ENCODE results near the gene GGTLC1.

GRCh38 chr20:23946206-23946605 lies 42.4 kb downstream of the GGTLC1 start:
- no peak for TF ChIP-seq EZH2phosphoT487 (IDR thresholded peaks at IDR 0.05; ENCODE audit: unreplicated experiment)
- TF ChIP-seq, protein P1, sequence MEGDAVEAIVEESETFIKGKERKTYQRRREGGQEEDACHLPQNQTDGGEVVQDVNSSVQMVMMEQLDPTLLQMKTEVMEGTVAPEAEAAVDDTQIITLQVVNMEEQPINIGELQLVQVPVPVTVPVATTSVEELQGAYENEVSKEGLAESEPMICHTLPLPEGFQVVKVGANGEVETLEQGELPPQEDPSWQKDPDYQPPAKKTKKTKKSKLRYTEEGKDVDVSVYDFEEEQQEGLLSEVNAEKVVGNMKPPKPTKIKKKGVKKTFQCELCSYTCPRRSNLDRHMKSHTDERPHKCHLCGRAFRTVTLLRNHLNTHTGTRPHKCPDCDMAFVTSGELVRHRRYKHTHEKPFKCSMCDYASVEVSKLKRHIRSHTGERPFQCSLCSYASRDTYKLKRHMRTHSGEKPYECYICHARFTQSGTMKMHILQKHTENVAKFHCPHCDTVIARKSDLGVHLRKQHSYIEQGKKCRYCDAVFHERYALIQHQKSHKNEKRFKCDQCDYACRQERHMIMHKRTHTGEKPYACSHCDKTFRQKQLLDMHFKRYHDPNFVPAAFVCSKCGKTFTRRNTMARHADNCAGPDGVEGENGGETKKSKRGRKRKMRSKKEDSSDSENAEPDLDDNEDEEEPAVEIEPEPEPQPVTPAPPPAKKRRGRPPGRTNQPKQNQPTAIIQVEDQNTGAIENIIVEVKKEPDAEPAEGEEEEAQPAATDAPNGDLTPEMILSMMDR (conservative IDR thresholded peaks at IDR 0.05; ENCODE audit: low read depth in 2 of 2), result no peak
- TF ChIP-seq POLR2AphosphoS5 (IDR thresholded peaks at IDR 0.05; ENCODE audit: low read depth), result no peak
- TF ChIP-seq, protein P2, sequence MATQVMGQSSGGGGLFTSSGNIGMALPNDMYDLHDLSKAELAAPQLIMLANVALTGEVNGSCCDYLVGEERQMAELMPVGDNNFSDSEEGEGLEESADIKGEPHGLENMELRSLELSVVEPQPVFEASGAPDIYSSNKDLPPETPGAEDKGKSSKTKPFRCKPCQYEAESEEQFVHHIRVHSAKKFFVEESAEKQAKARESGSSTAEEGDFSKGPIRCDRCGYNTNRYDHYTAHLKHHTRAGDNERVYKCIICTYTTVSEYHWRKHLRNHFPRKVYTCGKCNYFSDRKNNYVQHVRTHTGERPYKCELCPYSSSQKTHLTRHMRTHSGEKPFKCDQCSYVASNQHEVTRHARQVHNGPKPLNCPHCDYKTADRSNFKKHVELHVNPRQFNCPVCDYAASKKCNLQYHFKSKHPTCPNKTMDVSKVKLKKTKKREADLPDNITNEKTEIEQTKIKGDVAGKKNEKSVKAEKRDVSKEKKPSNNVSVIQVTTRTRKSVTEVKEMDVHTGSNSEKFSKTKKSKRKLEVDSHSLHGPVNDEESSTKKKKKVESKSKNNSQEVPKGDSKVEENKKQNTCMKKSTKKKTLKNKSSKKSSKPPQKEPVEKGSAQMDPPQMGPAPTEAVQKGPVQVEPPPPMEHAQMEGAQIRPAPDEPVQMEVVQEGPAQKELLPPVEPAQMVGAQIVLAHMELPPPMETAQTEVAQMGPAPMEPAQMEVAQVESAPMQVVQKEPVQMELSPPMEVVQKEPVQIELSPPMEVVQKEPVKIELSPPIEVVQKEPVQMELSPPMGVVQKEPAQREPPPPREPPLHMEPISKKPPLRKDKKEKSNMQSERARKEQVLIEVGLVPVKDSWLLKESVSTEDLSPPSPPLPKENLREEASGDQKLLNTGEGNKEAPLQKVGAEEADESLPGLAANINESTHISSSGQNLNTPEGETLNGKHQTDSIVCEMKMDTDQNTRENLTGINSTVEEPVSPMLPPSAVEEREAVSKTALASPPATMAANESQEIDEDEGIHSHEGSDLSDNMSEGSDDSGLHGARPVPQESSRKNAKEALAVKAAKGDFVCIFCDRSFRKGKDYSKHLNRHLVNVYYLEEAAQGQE (IDR thresholded peaks at IDR 0.05; ENCODE audit: unreplicated experiment), result no peak
- TF ChIP-seq JUNB (IDR thresholded peaks at IDR 0.05; ENCODE audit: unreplicated experiment), result no peak
